Epidermal melanocyte (primary cell): ENCODE data around the gene MICAL3.
"Not testable (repeated sequence)": the region's sequence is repeated elsewhere in the genome, so short reads cannot be mapped to it uniquely, and the experiment has no call there.

ENCODE experiments used
- DNase-seq: peaks from one replicate; pipeline ENCODE4 v3.0.0; 2011; ENCODE audit warnings: low spot score; ENCODE audit not compliant: insufficient read length

The MICAL3 gene

GRCh38 chr22:18024276-18024939 lies at the start of gene MICAL3:
TSS of gene MICAL3 (minus strand) at chr22:18024561. CDS start at chr22:17906812, 117,749 bp downstream.
- peak; percentile 80 for DNase-seq

GRCh38 chr22:18073927-18074326 lies 49.6 kb upstream of the MICAL3 start:
- not testable (repeated sequence) for DNase-seq

GRCh38 chr22:18073467-18073866 lies 49.1 kb upstream of the MICAL3 start:
- no peak for DNase-seq

- DNase-seq, result no peak
Measured at GRCh38 chr22:18071968-18072310, 47.6 kb upstream of the MICAL3 start.

- DNase-seq, result not testable (repeated sequence)
Measured at GRCh38 chr22:18071307-18071967, 47.1 kb upstream of the MICAL3 start.

GRCh38 chr22:18070556-18071306 lies 46.4 kb upstream of the MICAL3 start:
- DNase-seq, result no peak

- no peak for DNase-seq
Measured at GRCh38 chr22:18070041-18070440, 45.7 kb upstream of the MICAL3 start.

- DNase-seq, result no peak
Measured at GRCh38 chr22:18069041-18069440, 44.7 kb upstream of the MICAL3 start.

- DNase-seq, result no peak
Measured at GRCh38 chr22:18068381-18068988, 44.1 kb upstream of the MICAL3 start.

- no peak for DNase-seq
Measured at GRCh38 chr22:18067548-18068341, 43.4 kb upstream of the MICAL3 start.

GRCh38 chr22:18067121-18067520 lies 42.8 kb upstream of the MICAL3 start:
- no peak for DNase-seq

- DNase-seq, result no peak
Measured at GRCh38 chr22:18066181-18066859, 42.0 kb upstream of the MICAL3 start.

- no peak for DNase-seq
Measured at GRCh38 chr22:18065256-18065655, 40.9 kb upstream of the MICAL3 start.

GRCh38 chr22:18064636-18065035 lies 40.3 kb upstream of the MICAL3 start:
- no peak for DNase-seq

GRCh38 chr22:18063715-18064114 lies 39.4 kb upstream of the MICAL3 start:
- DNase-seq, result not testable (repeated sequence)

- peak; percentile 78 for DNase-seq
Measured at GRCh38 chr22:18063306-18063705, 38.9 kb upstream of the MICAL3 start.

- DNase-seq, result no peak
Measured at GRCh38 chr22:18062421-18062820, 38.1 kb upstream of the MICAL3 start.

- DNase-seq, result no peak
Measured at GRCh38 chr22:18060646-18061620, 36.6 kb upstream of the MICAL3 start.

- no peak for DNase-seq
Measured at GRCh38 chr22:18059991-18060390, 35.6 kb upstream of the MICAL3 start.
